ENCODE results near the gene MAG. TPM values are rescaled to one million over a fixed set of nuclear protein-coding genes. Genes with fewer than 3 reads are reported as not detected.

The MAG gene
- total and polyA plus RNA-seq, 2 of the 8 experiments (the other 6 are each of a cell fraction or from before 2014, with no cell fraction given) = 0.20 to 1.3 TPM

GRCh38 chr19:35350591-35350990 lies 58.6 kb downstream of the MAG start:
- Histone ChIP-seq H4K20me1 (replicated peaks in 1 of 2; ENCODE audit: control insufficient read depth in 1 of 2, insufficient read depth in 2 of 2, low read length in 2 of 2) (no peaks in the 10 kb centered on the region), H3K4me1 (replicated peaks in 1 of 4; ENCODE audit: control insufficient read depth in 3 of 4, insufficient read depth in 4 of 4, low read length in 3 of 4) (peaks cover 0 to 2% (median 0%) of the 10 kb centered on the region in 4 experiments; a peak in 2 of 7 replicates), H3K14ac (ENCODE audit: insufficient read length) (no peak overlapping the region), H2BK5ac (ENCODE audit: low read depth, low read length) (no peak overlapping the region), H3K4me3 (ENCODE audit: extremely low read depth in 1 of 4, insufficient read depth in 2 of 4, low read depth in 3 of 4, low read length in 4 of 4) (no peak overlapping the region), H4K5ac (ENCODE audit: insufficient read length, low read depth, low read length) (no peak overlapping the region), H3K27me3 (replicated peaks in 1 of 4; ENCODE audit: control insufficient read depth in 3 of 4, extremely low read depth in 1 of 4, insufficient read depth in 3 of 4, low read length in 3 of 4) (no peaks in the 10 kb centered on the region), H2AK5ac (ENCODE audit: low read depth, low read length) (no peak overlapping the region), H3K23ac (ENCODE audit: insufficient read length) (no peak overlapping the region), H3K4me2 (ENCODE audit: insufficient read depth in 1 of 2, low read depth in 2 of 2, low read length in 2 of 2) (no peak overlapping the region), H2AFZ (ENCODE audit: low read length) (no peak overlapping the region), H2BK12ac (ENCODE audit: low read depth, low read length) (no peak overlapping the region), H2BK15ac (ENCODE audit: low read length) (no peak overlapping the region), H2BK20ac (ENCODE audit: low read length) (no peak overlapping the region), H3K36me3 (ENCODE audit: control insufficient read depth in 2 of 4, insufficient read depth in 4 of 4, low read length in 3 of 4) (no peaks in the 10 kb centered on the region), H4K8ac (ENCODE audit: extremely low read depth, insufficient read depth, low read length) (no peak overlapping the region), H3K27ac (ENCODE audit: low read depth, low read length) (no peak overlapping the region), H3K18ac (ENCODE audit: extremely low read depth, low read length) (no peak overlapping the region), H3K9ac (replicated peaks in 1 of 4; ENCODE audit: extremely low read depth in 1 of 4, low read depth in 3 of 4, low read length in 3 of 4) (no peak overlapping the region), H3K23me2 (ENCODE audit: low read depth, low read length) (no peaks in the 10 kb centered on the region; the same call in 1 of the 2 replicates), H3K79me2 (ENCODE audit: control insufficient read depth in 1 of 2, insufficient read depth in 2 of 2, low read length in 2 of 2) (no peaks in the 10 kb centered on the region), H3K79me1 (ENCODE audit: low read depth, low read length) (no peaks in the 10 kb centered on the region), H3K9me3 (ENCODE audit: insufficient read depth in 2 of 2, low read depth in 1 of 2, low read length in 1 of 2) (no peaks in the 10 kb centered on the region), H4K91ac (replicated peaks; ENCODE audit: insufficient read length, low read length) (no peak overlapping the region), H3K4ac (replicated peaks; ENCODE audit: insufficient read length, low read depth, low read length) (no peak overlapping the region), H3K56ac (replicated peaks; ENCODE audit: insufficient read length, low read depth, low read length) (no peak overlapping the region), H2BK120ac (replicated peaks; ENCODE audit: low read depth, low read length) (no peak overlapping the region)
- ChIA-PET POLR2A (ENCODE audit: partially characterized antibody) (no interaction called here), CTCF (ENCODE audit: partially characterized antibody) (interaction anchor here (0.6 to 3.9 kb wide), 11 partner anchors 8 to 337 kb away, joined by 3 to 22 read pairs (median 4); no protein-coding TSS in a partner anchor)
- 82% methylated on average over 4 of the region's 7 CpGs; no CpG with 5 or more reads in 1 of the 2 experiments for WGBS, 2 experiments (ENCODE audit: extremely low coverage in 1 of 2, insufficient coverage in 1 of 2, insufficient read length in 1 of 2, insufficient replicate concordance in 2 of 2, low coverage in 1 of 2, low lambda C conversion rate in 2 of 2, missing lambda C conversion rate in 1 of 2)
- FAIRE-seq (no peak), DNase-seq (ENCODE audit: low read depth in 1 of 2, low spot score in 2 of 2) (peak in 1 of 2 experiments; percentile 41)
- TF ChIP-seq FOSL1 (IDR thresholded peaks at IDR 0.05; ENCODE audit: insufficient read depth, low read depth, low read length) (no peak), EP300 (IDR thresholded peaks at IDR 0.05; ENCODE audit: borderline replicate concordance in 1 of 2, low read depth in 2 of 2, low read length in 2 of 2) (no peak), MAFK (IDR thresholded peaks at IDR 0.05; ENCODE audit: low read depth, low read length) (no peak), POLR2A (IDR thresholded peaks at IDR 0.05; ENCODE audit: control extremely low read depth in 1 of 2, low read depth in 2 of 2, low read length in 2 of 2) (no peak), HDAC2 (IDR thresholded peaks at IDR 0.05; ENCODE audit: borderline replicate concordance in 1 of 2, low read depth in 2 of 2, low read length in 2 of 2) (no peak), SP1 (IDR thresholded peaks at IDR 0.05; ENCODE audit: low read depth, low read length) (no peak), BACH1 (IDR thresholded peaks at IDR 0.05; ENCODE audit: low read length) (no peak), TCF12 (IDR thresholded peaks at IDR 0.05; ENCODE audit: low read depth, low read length) (no peak), HDAC6 (IDR thresholded peaks at IDR 0.05; ENCODE audit: low read depth, low read length) (no peak), JUND (IDR thresholded peaks at IDR 0.05; ENCODE audit: low read length) (no peak), RAD21 (IDR thresholded peaks at IDR 0.05 in 1 of 2, conservative IDR thresholded peaks at IDR 0.05 in 1 of 2; ENCODE audit: low read depth in 2 of 2, low read length in 2 of 2) (no peak), EZH2 (IDR thresholded peaks at IDR 0.05; ENCODE audit: low read depth, low read length, severe bottlenecking) (no peak), SUZ12 (IDR thresholded peaks at IDR 0.05; ENCODE audit: low read length) (no peak)

All from H1 (cell line).